Fibroblast of skin of right biceps (primary cell): ENCODE data around the gene GABRB2.
A peak's percentile ranks its signal among the peaks of the same experiment; 100 is the strongest.
"Not testable (repeated sequence)": the region's sequence is repeated elsewhere in the genome, so short reads cannot be mapped to it uniquely, and the experiment has no call there.

Experiments used
- DNase-seq: peaks from one replicate; pipeline ENCODE4 v3.0.0-alpha.2; 2013

GABRB2 gene

GRCh38 chr5:161546470-161547301, at the start of gene GABRB2:
Gene GABRB2, minus strand, starts transcription at chr5:161546725. Its CDS starts 82 bp downstream, at chr5:161546643.
- DNase-seq, result peak; percentile 33

GRCh38 chr5:161585798-161586197, 39.3 kb upstream of the GABRB2 start:
- DNase-seq, result no peak

- DNase-seq, result no peak
Observed at GRCh38 chr5:161580621-161581020, 34.1 kb upstream of the GABRB2 start.

GRCh38 chr5:161572914-161573313, 26.4 kb upstream of the GABRB2 start:
- DNase-seq, result no peak

GRCh38 chr5:161566081-161566480, 19.6 kb upstream of the GABRB2 start:
- no peak for DNase-seq

- no peak for DNase-seq
Observed at GRCh38 chr5:161562446-161562845, 15.9 kb upstream of the GABRB2 start.

GRCh38 chr5:161549106-161549505, 2.6 kb upstream of the GABRB2 start:
- peak; percentile 36 for DNase-seq

GRCh38 chr5:161548487-161549094, 2.1 kb upstream of the GABRB2 start:
- DNase-seq, result no peak

- DNase-seq, result no peak
Observed at GRCh38 chr5:161547738-161548486, 1.4 kb upstream of the GABRB2 start.

GRCh38 chr5:161547406-161547737, 847 bp upstream of the GABRB2 start:
- DNase-seq, result no peak

GRCh38 chr5:161546095-161546469, 443 bp downstream of the GABRB2 start:
- DNase-seq, result no peak

- DNase-seq, result no peak
Observed at GRCh38 chr5:161545344-161546094, 1.0 kb downstream of the GABRB2 start.

GRCh38 chr5:161544350-161544765, 2.2 kb downstream of the GABRB2 start:
- DNase-seq, result peak; percentile 33

- DNase-seq, result no peak
Observed at GRCh38 chr5:161539016-161539415, 7.5 kb downstream of the GABRB2 start.

- no peak for DNase-seq
Observed at GRCh38 chr5:161535762-161536161, 10.8 kb downstream of the GABRB2 start.

- no peak for DNase-seq
Observed at GRCh38 chr5:161530700-161531099, 15.8 kb downstream of the GABRB2 start.

- no peak for DNase-seq
Observed at GRCh38 chr5:161513942-161514341, 32.6 kb downstream of the GABRB2 start.

- DNase-seq, result peak; percentile 7
Observed at GRCh38 chr5:161507591-161507990, 38.9 kb downstream of the GABRB2 start.

- DNase-seq, result not testable (repeated sequence)
Observed at GRCh38 chr5:161505160-161505559, 41.4 kb downstream of the GABRB2 start.

GRCh38 chr5:161498531-161498930, 48.0 kb downstream of the GABRB2 start:
- no peak for DNase-seq

GRCh38 chr5:161483721-161484120, 62.8 kb downstream of the GABRB2 start:
- DNase-seq, result no peak

- no peak for DNase-seq
Observed at GRCh38 chr5:161481922-161482321, 64.6 kb downstream of the GABRB2 start.
